HG03280 (cell line): ENCODE results near the gene PNLIPRP1.

Experiments
- ATAC-seq: cut with Tn5 transposase; IDR thresholded peaks from one replicate; pipeline ENCODE4 v1.9.1; 2021; ENCODE audit warnings: mild to moderate bottlenecking, moderate library complexity; ENCODE audit not compliant: unreplicated experiment

Gene PNLIPRP1

GRCh38 chr10:116629340-116629739 is 38.6 kb downstream of the PNLIPRP1 start:
- no peak for ATAC-seq

GRCh38 chr10:116630020-116630419 is 39.3 kb downstream of the PNLIPRP1 start:
- ATAC-seq = no peak

GRCh38 chr10:116631871-116632295 is 41.1 kb downstream of the PNLIPRP1 start:
- no peak for ATAC-seq

- ATAC-seq = no peak
These were observed 41.9 kb downstream of the PNLIPRP1 start for GRCh38 chr10:116632596-116633215.

- ATAC-seq = no peak
These were observed 42.4 kb downstream of the PNLIPRP1 start for GRCh38 chr10:116633216-116633600.

- ATAC-seq = no peak
These were observed 43.6 kb downstream of the PNLIPRP1 start for GRCh38 chr10:116634126-116634975.

GRCh38 chr10:116636385-116636784 is 45.6 kb downstream of the PNLIPRP1 start:
- no peak for ATAC-seq

- no peak for ATAC-seq
These were observed 46.2 kb downstream of the PNLIPRP1 start for GRCh38 chr10:116636976-116637375.

GRCh38 chr10:116637830-116638229 is 47.1 kb downstream of the PNLIPRP1 start:
- ATAC-seq = no peak

GRCh38 chr10:116646502-116646901 is 55.7 kb downstream of the PNLIPRP1 start:
- ATAC-seq = no peak

GRCh38 chr10:116648903-116649302 is 58.1 kb downstream of the PNLIPRP1 start:
- no peak for ATAC-seq

- no peak for ATAC-seq
These were observed 63.1 kb downstream of the PNLIPRP1 start for GRCh38 chr10:116653885-116654284.

- ATAC-seq = peak; percentile 57
These were observed 64.1 kb downstream of the PNLIPRP1 start for GRCh38 chr10:116654816-116655215.

- no peak for ATAC-seq
These were observed 64.8 kb downstream of the PNLIPRP1 start for GRCh38 chr10:116655568-116655967.

- no peak for ATAC-seq
These were observed 65.3 kb downstream of the PNLIPRP1 start for GRCh38 chr10:116656044-116656443.

GRCh38 chr10:116657863-116658551 is 67.2 kb downstream of the PNLIPRP1 start:
- no peak for ATAC-seq
